HG03064 (cell line): ENCODE data around the gene ABL2.

ENCODE experiments used
- ATAC-seq: cut with Tn5 transposase; IDR thresholded peaks from one replicate; pipeline ENCODE4 v1.9.1; 2021; ENCODE audit warnings: low read depth; ENCODE audit not compliant: unreplicated experiment

The ABL2 gene

DNA sequence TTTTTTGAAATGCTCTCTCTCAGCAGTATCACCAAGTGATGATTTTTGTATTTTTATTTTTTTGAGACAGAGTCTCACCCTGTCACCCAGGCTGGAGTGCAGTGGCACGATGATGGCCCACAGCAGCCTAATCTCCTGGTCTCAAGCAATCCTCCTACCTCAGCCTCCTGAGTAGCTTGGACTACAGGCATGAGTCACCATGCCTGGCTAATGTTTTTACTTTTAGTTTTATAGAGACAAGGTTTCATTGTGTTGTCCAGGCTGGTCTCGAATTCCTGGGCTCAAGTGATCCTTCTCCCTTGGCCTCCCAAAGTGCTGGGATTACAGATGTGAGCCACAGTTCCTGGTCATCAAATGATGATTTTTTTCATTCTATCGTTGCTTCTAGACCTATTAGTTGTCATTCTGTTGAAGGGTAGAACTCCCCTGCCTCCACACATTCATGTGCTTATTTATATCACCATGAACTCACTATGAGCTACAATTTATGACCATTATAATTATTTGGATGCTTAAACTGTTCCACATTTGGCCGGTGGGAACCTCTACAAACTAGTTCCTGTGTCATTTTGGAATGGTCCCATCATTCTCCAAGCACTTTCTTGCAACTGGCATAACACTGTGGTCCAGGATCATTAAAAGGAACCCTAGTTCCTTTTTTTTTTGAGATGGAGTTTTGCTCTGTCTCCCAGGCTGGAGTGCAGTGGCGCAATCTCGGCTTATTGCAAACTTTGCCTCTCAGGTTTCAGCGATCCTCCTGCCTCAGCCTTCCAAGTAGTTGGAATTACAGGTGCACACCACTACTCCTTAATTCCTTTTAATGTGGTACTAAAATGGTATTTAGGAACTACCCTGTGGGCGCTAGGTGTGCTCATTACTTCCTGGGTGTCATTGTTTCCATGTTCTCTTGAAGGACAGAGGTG is 167.9 kb downstream of the ABL2 start:
- no peak for ATAC-seq

- ATAC-seq = no peak
Observed at GRCh38 chr1:179058487-179059483, 170.7 kb downstream of the ABL2 start.

DNA sequence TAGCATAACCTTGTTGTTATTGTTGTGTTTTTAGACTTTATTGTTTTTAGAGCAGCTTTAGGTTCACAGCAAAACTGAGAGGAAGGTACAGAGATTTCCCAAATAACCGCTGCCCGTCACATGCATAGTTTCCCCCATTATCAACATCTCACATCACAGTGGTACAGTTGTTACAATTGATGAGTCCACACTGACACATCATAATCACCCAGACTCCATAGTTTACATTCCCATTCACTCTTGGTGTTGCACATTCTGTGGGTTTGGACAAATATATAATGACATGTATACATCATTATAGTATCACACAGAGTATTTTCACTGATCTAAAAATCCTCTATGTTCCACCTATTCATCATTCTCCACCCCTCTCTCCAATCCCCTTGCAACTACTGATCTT is 173.5 kb downstream of the ABL2 start:
- no peak for ATAC-seq

- no peak for ATAC-seq
Observed at GRCh38 chr1:179053486-179053885, 176.0 kb downstream of the ABL2 start.

DNA sequence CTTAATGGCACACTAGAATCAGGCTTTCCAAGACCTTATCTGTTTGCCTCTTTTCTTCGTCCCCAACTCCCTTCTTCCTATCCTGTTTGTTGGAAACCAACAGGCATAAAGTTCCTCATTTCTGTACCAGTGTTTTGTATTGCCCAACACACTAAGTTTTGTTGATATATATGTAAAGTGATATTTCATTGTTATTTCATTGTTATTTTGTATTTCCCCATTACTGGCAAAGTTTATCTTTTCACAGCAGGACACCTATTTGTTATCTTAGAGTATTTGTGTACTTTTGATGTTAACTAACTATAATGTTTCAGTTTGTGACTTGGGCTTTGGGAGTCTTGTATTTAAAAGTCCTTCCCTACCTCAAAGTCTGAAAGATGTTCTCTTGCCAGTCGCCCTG is 176.7 kb downstream of the ABL2 start:
- ATAC-seq = no peak
